Activated naive CD4-positive, alpha-beta T cell treated with anti-CD3 and anti-CD28 coated beads for 36 hours (primary cell): Measurements from ENCODE around the gene NRM. TPM values are rescaled to one million over a fixed set of nuclear protein-coding genes. Genes with fewer than 3 reads are reported as not detected.
"Not testable (repeated sequence)": the region's sequence is repeated elsewhere in the genome, so short reads cannot be mapped to it uniquely, and the experiment has no call there.

ENCODE experiments used
- CTCF ChIA-PET: fragments of 350-600 bp; sonication (Branson Sonifier 250); formaldehyde crosslinking; loops from one replicate; lab custom pipeline; 2021; ENCODE audit warnings: antibody characterized with exemption; lab: Charles Lee
- DNase-seq: peaks from one replicate; pipeline ENCODE4 v3.0.0-alpha.2; 2020
- H3K27ac Mint-ChIP-seq: one replicate; pipeline ENCODE4 v1.8.0; 2021; ENCODE audit warnings: mild to moderate bottlenecking, mixed read lengths
- H3K27me3 Mint-ChIP-seq: one replicate; pipeline ENCODE4 v1.8.0; 2021; ENCODE audit warnings: low read depth, mixed read lengths
- H3K36me3 Mint-ChIP-seq: one replicate; pipeline ENCODE4 v1.8.0; 2021; ENCODE audit warnings: low read depth, mixed read lengths
- H3K4me1 Mint-ChIP-seq: one replicate; pipeline ENCODE4 v1.8.0; 2021; ENCODE audit warnings: low read depth, mixed read lengths
- H3K4me3 Mint-ChIP-seq: one replicate; pipeline ENCODE4 v1.8.0; 2021; ENCODE audit warnings: mild to moderate bottlenecking, moderate library complexity, mixed read lengths
- H3K9me3 Mint-ChIP-seq: one replicate; pipeline ENCODE4 v1.8.0; 2021; ENCODE audit warnings: mixed read lengths
- intact Hi-C: fragments of 100-400 bp; cut with micrococcal nuclease; formaldehyde crosslinking; loops from one replicate; pipeline ENCODE4 v1.15.1; 2023
- total RNA-seq, 2 experiments: library from RNA; stranded (reverse); gene quantifications; one replicate each; pipeline ENCODE4 v1.2.3, GENCODE V29; 2021

Gene NRM
- total RNA-seq, 2 experiments from 2014 or later = 31.0 to 32.0 TPM

GRCh38 chr6:30724906-30725667 lies 34.3 kb upstream of the NRM start:
- Mint-ChIP-seq H3K4me1 (peaks cover 38% of the 10 kb centered on the region), H3K9me3 (no peaks in the 10 kb centered on the region), H3K27me3 (no peaks in the 10 kb centered on the region), H3K4me3 (peak overlapping the region; percentile 41), H3K27ac (peak overlapping the region; percentile 85), H3K36me3 (peaks cover 69% of the 10 kb centered on the region)
- intact Hi-C loops = loop anchor here (5.0 kb wide), 1 partner anchor 513 kb away; the partner anchor contains the start of gene TRIM26
- no peak for DNase-seq
- CTCF ChIA-PET = interaction anchor here (0.6 to 19.6 kb wide), 3 partner anchors 48 to 242 kb away, joined by 3 to 346 read pairs (median 5); partner anchors contain the start of gene DHX16

DNA sequence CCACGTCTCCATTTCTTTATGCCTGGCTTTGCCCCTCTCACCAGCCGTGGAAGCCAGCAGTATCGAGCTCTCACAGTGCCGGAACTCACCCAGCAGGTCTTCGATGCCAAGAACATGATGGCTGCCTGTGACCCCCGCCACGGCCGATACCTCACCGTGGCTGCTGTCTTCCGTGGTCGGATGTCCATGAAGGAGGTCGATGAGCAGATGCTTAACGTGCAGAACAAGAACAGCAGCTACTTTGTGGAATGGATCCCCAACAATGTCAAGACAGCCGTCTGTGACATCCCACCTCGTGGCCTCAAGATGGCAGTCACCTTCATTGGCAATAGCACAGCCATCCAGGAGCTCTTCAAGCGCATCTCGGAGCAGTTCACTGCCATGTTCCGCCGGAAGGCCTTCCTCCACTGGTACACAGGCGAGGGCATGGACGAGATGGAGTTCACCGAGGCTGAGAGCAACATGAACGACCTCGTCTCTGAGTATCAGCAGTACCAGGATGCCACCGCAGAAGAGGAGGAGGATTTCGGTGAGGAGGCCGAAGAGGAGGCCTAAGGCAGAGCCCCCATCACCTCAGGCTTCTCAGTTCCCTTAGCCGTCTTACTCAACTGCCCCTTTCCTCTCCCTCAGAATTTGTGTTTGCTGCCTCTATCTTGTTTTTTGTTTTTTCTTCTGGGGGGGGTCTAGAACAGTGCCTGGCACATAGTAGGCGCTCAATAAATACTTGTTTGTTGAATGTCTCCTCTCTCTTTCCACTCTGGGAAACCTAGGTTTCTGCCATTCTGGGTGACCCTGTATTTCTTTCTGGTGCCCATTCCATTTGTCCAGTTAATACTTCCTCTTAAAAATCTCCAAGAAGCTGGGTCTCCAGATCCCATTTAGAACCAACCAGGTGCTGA lies 33.3 kb upstream of the NRM start:
- Mint-ChIP-seq H3K4me1 (peaks cover 41% of the 10 kb centered on the region), H3K36me3 (peaks cover 62% of the 10 kb centered on the region), H3K27ac (peak overlapping the region; percentile 85), H3K4me3 (peak overlapping the region; percentile 98)
- not testable (repeated sequence) for DNase-seq, H3K27me3 Mint-ChIP-seq, H3K9me3 Mint-ChIP-seq
- intact Hi-C loops = loop anchor here (5.0 kb wide), 1 partner anchor 512 kb away; the partner anchor contains the start of gene TRIM26
- CTCF ChIA-PET = interaction anchor here (0.9 to 19.6 kb wide), 5 partner anchors 7 to 241 kb away, joined by 3 to 346 read pairs (median 17); partner anchors contain the start of gene DHX16

- Mint-ChIP-seq H3K36me3 (peaks cover 62% of the 10 kb centered on the region), H3K4me1 (peaks cover 48% of the 10 kb centered on the region), H3K27ac (peak overlapping the region; percentile 85), H3K4me3 (peak overlapping the region; percentile 98)
- intact Hi-C loops = loop anchor here (5.0 kb wide), 1 partner anchor 511 kb away; the partner anchor contains the start of gene TRIM26
- not testable (repeated sequence) for DNase-seq, H3K9me3 Mint-ChIP-seq, H3K27me3 Mint-ChIP-seq
- CTCF ChIA-PET = interaction anchor here (0.6 to 19.6 kb wide), 8 partner anchors 8 to 364 kb away, joined by 3 to 346 read pairs (median 9); partner anchors contain the start of gene DHX16
Measured at GRCh38 chr6:30723159-30723842, 32.5 kb upstream of the NRM start.

DNA sequence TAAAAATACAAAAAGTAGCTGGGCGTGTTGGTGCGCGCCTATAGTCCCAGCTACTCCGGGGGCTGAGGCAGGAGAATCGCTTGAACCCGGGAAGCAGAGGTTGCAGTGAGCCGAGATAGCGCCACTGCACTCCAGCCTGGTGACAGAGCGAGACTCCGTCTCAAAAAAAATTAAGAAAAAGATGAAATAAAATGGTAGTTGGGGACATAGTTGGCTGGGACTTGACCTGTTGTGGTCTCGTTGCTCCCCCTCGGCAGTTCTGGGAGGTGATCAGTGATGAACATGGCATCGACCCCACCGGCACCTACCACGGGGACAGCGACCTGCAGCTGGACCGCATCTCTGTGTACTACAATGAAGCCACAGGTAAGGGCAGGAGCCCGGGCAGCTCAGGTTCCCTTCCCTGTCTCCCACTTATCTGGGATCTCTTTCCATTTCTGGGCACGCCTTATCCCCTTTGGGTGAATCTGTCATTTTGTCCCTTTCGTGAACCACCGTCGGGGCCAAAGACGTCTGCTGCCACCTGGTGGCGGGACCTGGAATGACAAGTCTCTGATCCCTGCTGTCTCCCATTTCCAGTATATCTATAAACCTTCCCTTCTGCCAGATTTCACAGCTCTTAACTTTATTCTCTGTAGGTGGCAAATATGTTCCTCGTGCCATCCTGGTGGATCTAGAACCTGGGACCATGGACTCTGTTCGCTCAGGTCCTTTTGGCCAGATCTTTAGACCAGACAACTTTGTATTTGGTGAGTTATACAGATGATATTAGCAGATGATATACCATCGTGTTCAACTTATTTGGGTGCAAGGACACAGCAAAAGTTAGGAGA lies 31.7 kb upstream of the NRM start:
- no peaks in the 10 kb centered on the region for H3K9me3 Mint-ChIP-seq
- H3K27me3 Mint-ChIP-seq = no peaks in the 10 kb centered on the region
- peak overlapping the region; percentile 97 for H3K27ac Mint-ChIP-seq
- H3K4me3 Mint-ChIP-seq = peak overlapping the region; percentile 98
- DNase-seq = peak; percentile 89
- intact Hi-C loops = loop anchor here (5.0 kb wide), 1 partner anchor 510 kb away; the partner anchor contains the start of gene TRIM26
- CTCF ChIA-PET = interaction anchor here (0.6 to 19.6 kb wide), 17 partner anchors 8 to 365 kb away, joined by 3 to 346 read pairs (median 6); partner anchors contain the start of genes ABCF1, DHX16 and NRM
- H3K36me3 Mint-ChIP-seq = peaks cover 59% of the 10 kb centered on the region
- H3K4me1 Mint-ChIP-seq = peaks cover 46% of the 10 kb centered on the region

GRCh38 chr6:30722025-30722279 lies 31.2 kb upstream of the NRM start:
- Mint-ChIP-seq H3K27ac (peak overlapping the region; percentile 97), H3K4me1 (peaks cover 46% of the 10 kb centered on the region), H3K4me3 (peak overlapping the region; percentile 98), H3K36me3 (peaks cover 60% of the 10 kb centered on the region)
- CTCF ChIA-PET = interaction anchor here (0.7 to 19.6 kb wide), 17 partner anchors 9 to 365 kb away, joined by 3 to 346 read pairs (median 6); partner anchors contain the start of genes ABCF1, DHX16 and NRM
- H3K27me3 Mint-ChIP-seq, H3K9me3 Mint-ChIP-seq, DNase-seq: not testable (repeated sequence)
- intact Hi-C loops = loop anchor here (5.0 kb wide), 1 partner anchor 510 kb away; the partner anchor contains the start of gene TRIM26

DNA sequence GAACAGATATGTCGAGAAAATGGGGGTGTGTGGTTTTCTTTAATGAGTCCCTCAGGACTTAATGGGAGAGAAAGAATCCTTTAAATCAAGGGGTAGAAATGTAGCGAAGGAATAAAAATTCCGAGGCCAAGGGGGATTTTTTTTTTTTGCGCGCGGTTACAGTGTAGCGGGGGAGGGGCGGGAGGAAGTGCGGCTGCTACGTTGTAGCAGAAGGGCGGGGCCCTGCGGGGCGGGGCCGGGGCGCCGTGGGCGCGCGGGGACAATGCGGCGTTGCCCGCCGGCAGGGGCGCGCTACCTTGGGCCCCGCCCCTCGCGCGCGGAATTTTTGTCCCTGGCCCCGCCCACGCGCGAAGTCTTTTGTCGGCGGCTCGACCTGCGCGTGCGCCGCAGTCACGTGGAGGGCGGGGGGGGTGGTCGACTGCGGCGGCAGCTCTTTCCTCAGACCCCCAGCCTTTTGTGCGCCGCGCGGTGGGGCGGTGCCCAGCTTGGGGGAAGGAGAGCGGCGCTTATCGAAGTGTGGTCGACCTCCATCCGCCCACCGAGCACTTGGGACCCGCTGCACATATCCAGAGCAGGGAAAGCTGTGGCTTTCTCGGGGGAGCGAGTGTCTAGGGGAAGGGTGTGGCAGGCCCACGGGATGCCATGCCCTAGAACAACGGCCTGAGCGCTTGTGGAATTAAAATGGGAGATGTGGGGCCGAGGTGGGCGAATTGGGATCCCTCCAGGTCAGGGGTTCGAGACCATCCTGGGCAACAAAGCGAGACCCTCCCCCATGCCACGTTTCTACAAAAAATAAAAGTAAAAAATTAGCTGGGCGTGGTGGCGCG lies 30.6 kb upstream of the NRM start:
- peak; percentile 92 for DNase-seq
- H3K27me3 Mint-ChIP-seq = no peaks in the 10 kb centered on the region
- H3K4me1 Mint-ChIP-seq = peaks cover 49% of the 10 kb centered on the region
- no peaks in the 10 kb centered on the region for H3K9me3 Mint-ChIP-seq
- H3K4me3 Mint-ChIP-seq = peak overlapping the region; percentile 98
- intact Hi-C loops = loop anchor here (1.0 to 5.0 kb wide), 6 partner anchors 13 to 509 kb away; partner anchors contain the start of genes ABCF1, C6orf136, GNL1 and TRIM26
- peaks cover 65% of the 10 kb centered on the region for H3K36me3 Mint-ChIP-seq
- CTCF ChIA-PET = interaction anchor here (0.6 to 19.6 kb wide), 14 partner anchors 9 to 366 kb away, joined by 3 to 346 read pairs (median 6); partner anchors contain the start of genes ABCF1 and DHX16
- H3K27ac Mint-ChIP-seq = peak overlapping the region; percentile 97

GRCh38 chr6:30720738-30721197 lies 30.0 kb upstream of the NRM start:
- intact Hi-C loops = loop anchor here (1.0 to 5.0 kb wide), 6 partner anchors 14 to 508 kb away; partner anchors contain the start of genes ABCF1, C6orf136, GNL1 and TRIM26
- Mint-ChIP-seq H3K36me3 (peaks cover 67% of the 10 kb centered on the region), H3K9me3 (no peaks in the 10 kb centered on the region), H3K27ac (peak overlapping the region; percentile 97), H3K4me1 (peaks cover 55% of the 10 kb centered on the region), H3K27me3 (no peaks in the 10 kb centered on the region), H3K4me3 (peak overlapping the region; percentile 98)
- CTCF ChIA-PET = interaction anchor here (0.6 to 19.6 kb wide), 8 partner anchors 10 to 109 kb away, joined by 3 to 346 read pairs (median 9); partner anchors contain the start of genes DHX16 and MRPS18B
- DNase-seq = peak; percentile 64

GRCh38 chr6:30719791-30720737 lies 29.3 kb upstream of the NRM start, which contains the start of gene TUBB:
TSS of gene TUBB (plus strand) at chr6:30720352. CDS start at chr6:30720507, 155 bp downstream.
- Mint-ChIP-seq H3K4me3 (peak within 1 kb of the TSS; percentile 98), H3K36me3 (peaks cover 67% of the 10 kb centered on the region), H3K27ac (peak within 1 kb of the TSS; percentile 97), H3K4me1 (peaks cover 57% of the 10 kb centered on the region), H3K9me3 (no peaks in the 10 kb centered on the region), H3K27me3 (no peaks in the 10 kb centered on the region)
- DNase-seq = peak; percentile 97
- intact Hi-C loops = loop anchor here (2.0 to 5.0 kb wide), 4 partner anchors 15 to 508 kb away; partner anchors contain the start of genes ABCF1 and TRIM26
- CTCF ChIA-PET = interaction anchor here (1.2 to 19.6 kb wide), 3 partner anchors 22 to 102 kb away, joined by 4 to 346 read pairs (median 5); partner anchors contain the start of genes DHX16, FLOT1 and MRPS18B

DNA sequence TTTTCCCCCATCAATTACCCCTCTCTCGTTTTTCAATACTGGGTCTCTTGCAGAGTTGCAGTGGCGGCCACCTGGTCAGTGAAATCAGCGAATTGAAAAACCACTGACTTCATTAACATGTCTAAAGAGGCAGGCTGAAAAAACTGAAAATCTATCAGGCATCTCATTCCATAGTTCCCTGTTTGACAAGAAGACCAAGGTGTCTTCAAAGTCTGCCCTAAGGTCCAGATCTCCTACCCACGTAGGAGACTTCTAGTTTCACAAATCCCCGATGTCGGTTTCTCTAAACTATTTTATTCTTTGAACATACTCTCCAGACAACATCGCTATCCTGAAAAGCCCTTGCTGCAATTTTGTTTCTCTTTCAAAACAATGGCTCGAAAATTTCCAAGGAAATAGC lies 28.6 kb upstream of the NRM start:
- H3K4me1 Mint-ChIP-seq = peaks cover 56% of the 10 kb centered on the region
- DNase-seq = no peak
- H3K27me3 Mint-ChIP-seq = no peaks in the 10 kb centered on the region
- CTCF ChIA-PET = interaction anchor here (0.7 to 1.5 kb wide), 4 partner anchors 11 to 37 kb away, joined by 3 to 6 read pairs (median 4); partner anchors contain the start of gene FLOT1
- H3K36me3 Mint-ChIP-seq = peaks cover 67% of the 10 kb centered on the region
- H3K4me3 Mint-ChIP-seq = peak overlapping the region; percentile 98
- intact Hi-C loops = loop anchor here (5.0 kb wide), 1 partner anchor 483 kb away; no protein-coding TSS in a partner anchor
- peak overlapping the region; percentile 97 for H3K27ac Mint-ChIP-seq
- no peaks in the 10 kb centered on the region for H3K9me3 Mint-ChIP-seq
